Activated CD4-positive, alpha-beta T cell treated with anti-CD3 and anti-CD28 coated beads for 4 hours (primary cell): ENCODE data around the gene RUFY2.
A peak's percentile ranks its signal among the peaks of the same experiment; 100 is the strongest.
"Not testable (repeated sequence)": the region's sequence is repeated elsewhere in the genome, so short reads cannot be mapped to it uniquely, and the experiment has no call there.

Experiments used
- DNase-seq, 2 donors: peaks; one replicate each; pipeline ENCODE4 v3.0.0-alpha.2; 2020

Gene RUFY2, protein sequence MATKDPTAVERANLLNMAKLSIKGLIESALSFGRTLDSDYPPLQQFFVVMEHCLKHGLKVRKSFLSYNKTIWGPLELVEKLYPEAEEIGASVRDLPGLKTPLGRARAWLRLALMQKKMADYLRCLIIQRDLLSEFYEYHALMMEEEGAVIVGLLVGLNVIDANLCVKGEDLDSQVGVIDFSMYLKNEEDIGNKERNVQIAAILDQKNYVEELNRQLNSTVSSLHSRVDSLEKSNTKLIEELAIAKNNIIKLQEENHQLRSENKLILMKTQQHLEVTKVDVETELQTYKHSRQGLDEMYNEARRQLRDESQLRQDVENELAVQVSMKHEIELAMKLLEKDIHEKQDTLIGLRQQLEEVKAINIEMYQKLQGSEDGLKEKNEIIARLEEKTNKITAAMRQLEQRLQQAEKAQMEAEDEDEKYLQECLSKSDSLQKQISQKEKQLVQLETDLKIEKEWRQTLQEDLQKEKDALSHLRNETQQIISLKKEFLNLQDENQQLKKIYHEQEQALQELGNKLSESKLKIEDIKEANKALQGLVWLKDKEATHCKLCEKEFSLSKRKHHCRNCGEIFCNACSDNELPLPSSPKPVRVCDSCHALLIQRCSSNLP

DNA sequence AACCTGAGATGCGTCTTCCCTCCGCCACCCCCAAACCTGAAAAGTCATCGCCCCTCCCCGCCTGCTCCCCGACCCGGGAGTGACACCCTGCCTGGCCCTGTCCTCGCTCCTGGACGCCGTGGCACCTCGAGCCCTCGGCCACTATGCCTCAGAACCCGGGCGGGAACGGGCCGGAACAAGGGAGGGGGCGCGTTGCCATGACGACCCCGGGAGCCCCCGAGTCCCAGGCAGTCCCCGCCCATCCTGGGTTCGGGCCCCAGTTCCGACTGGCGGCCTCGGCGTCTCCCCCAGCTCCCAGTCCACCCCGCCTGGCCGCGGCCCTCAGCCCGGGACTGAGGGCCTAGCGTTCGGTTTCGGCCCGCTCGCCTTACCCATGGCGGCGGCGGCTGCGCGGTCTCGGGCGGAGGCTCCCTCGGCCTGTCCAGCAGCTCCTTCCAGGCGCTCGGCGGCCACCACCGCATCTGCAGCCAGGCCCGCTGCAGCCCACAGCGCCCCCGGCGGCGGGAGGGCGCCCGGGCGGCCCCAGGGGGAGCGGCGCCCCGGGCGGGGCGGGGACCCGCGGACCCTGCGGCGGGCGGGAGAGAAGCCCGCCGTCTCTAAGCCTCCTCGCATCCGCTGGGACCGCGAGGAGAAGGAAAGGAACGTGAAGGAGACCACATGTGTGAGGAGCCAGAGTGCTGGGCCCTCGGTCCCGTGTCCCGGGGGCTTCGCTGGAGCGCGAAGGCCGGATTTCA is at the start of gene RUFY2:
Gene RUFY2 (minus strand): TSS at position 463 of the 734 bp plus-strand sequence. CDS start 88 bp downstream, at position 375.
- DNase-seq = peak; percentile 71 to 74

DNA sequence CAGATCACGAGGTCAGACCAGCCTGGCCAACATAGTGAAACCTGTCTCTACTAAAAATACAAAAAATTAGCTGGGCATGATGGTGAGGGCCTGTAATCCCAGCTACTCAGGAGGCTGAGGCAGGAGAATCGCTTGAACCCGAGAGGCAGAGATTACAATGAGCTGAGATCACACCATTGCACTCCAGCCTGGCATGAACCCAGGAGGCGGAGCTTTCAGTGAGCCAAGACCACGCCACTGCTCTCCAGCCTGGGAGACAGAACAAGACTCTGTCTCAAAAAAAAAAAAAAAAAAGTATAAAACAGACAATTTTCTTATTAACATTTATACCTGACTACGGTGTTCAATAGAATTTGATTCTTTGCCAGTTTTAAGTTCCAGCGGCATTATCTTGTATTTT is 42.6 kb upstream of the RUFY2 start:
- DNase-seq = not testable (repeated sequence)

DNA sequence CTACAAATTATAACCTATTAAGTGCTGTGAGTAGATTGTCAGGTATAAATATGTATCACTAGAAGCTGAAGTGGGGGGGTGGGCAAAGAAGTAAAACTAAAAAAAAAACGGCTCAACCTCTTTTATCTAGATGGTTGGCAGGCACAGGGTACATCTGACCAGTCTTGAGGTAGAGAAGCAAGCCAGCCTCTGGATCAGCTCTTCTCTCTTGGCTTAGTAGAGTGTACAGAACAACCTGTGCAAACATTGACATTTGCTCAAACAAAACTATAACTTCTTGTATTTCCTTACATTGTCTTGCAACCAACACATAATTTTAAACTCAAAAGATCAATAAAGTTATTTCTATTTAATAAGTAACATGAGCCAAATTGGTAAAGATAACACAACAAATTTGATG is 39.1 kb upstream of the RUFY2 start:
- DNase-seq = no peak

DNA sequence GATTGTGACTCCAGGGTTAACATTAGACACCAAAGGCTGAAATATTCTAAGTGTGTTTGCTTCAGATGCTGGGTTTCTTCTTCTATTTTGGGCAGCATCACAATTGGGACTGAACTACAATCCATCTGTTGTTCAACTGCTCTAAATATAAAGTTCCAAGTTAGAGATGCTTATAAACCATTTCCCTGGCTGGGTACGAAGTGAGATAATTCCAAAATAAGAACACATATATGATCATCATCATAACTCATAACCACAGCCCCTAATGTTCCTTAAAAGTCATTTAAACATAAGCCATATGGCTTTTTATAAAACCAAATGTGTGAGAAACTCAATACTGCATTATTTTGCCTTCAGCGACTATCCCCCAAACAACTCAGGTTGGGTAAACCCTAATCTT is 35.9 kb upstream of the RUFY2 start:
- DNase-seq = no peak

DNA sequence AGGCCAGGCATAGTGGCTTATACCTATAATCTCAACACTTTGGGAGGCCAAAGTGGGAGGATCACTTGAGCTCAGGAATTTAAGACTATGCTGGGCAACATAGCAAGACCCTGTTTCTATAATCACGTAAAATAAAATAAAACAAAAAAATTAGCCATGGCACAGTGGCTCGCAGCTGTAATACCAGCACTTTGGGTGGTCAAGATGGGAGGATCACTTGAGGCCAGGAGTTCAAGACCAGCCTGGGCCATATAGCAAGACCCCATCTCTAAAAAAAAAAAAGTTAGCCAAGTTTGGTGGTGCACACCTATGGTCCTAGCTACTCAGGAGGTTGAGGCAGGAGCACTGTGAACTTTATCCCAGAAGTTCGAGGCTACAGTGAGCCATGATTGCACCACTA is 33.8 kb upstream of the RUFY2 start:
- no peak for DNase-seq

DNA sequence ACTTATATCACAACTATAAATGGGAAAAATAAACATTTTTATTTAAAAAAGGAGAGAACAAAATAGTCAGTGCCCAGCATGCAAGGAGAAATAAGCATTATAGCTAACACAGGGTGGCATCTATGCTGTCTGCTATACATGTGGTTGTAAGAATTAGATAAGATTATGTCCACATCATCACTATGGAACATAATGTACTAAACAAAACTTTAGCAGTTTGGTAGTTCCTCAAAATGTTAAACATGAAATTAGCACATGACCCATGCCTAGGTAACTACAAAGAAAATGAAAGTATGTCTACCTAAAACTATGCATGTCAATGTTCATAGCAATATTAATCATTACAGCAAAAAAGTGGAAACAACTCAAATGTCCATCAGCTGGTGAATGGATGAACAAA is 28.7 kb upstream of the RUFY2 start:
- no peak for DNase-seq

DNA sequence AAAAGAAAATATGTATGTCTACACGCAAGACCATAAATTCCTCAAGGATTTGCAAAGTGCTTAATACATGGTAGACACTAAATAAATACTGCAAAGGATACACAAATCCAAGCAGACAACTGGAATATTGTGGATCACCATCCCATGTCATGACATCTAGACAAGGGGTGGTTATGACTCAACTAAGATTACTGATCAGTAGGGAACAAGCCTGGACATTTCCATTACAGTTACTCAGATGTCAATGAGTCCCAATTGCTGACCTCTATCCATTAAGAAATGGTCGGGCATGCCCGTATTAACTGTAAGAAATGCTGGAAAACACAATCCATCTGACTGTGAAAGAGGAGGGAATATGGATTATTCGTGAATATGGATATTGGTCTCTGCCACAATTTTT is 27.6 kb upstream of the RUFY2 start:
- DNase-seq = no peak

DNA sequence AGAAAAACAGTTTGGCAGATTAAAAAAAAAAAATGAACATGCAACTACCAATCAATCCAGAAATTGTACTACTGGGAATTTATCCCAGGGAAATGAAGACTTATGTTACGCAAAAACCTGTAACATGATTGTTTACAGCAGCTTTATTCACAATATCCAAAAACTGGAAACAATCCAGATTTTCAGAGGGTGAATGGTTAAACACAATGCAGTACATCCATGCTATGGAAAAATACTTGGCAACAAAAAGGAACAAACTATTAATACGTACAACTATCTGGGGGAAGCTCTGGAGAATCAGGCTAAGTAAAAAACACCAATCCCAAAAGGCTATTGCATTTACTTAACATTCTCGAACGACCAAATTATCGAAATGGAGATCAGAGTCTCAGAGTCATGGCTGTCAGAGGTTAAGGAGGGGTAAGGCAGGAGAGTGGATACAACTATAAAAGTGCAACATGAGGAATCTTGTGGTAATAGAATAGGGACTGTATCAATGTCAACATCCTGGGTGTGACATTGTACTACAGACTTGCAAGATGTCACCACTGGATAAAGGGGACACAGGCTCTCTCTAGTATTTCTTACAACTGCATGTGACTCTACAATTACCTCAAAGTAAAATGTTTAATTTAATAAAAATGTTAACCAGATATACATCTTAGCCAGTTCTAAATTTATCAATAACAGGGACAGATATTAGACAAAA is 21.5 kb upstream of the RUFY2 start:
- no peak for DNase-seq

DNA sequence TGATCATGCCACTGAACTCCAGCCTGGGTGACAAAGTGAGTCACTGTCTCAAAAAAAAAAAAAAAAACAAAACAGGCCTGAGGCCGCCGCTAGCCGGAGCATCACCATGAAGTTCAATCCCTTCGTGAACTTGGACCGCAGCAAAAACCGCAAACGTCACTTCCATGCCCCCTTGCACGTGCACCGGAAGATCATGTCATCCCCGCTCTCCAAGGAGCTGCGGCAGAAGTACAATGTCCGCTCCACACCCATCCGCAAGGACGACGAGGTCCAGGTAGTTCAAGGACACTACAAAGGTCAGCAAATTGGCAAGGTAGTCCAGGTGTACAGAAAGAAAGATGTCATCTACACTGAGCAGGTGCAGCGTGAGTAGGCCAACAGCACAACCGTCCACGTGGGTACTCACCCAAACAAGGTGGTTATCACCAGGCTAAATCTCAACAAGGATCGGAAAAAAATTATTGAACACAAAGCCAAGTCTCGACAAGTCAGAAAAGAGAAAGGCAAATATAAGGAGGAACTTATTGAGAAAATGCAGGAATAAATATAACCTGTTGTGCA is 17.5 kb upstream of the RUFY2 start:
- no peak for DNase-seq

DNA sequence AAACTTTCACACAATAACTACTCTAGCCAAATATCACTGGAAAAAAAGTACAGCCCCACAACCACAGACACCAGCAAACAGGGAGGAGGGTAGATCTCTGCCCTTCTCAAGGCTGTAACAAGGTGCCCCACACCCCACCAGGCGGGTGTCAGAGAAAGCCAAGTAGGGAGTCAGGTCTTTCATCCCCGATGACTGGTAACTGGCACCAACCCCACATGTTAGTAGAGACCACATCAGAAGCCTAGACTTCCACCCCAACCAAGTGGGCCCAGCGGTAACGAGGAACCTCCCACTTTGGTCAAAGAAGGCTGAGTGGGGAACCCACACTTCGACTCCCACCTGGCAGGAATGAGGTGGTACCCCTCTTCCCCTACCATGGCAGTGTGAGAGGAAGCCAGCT is 16.4 kb upstream of the RUFY2 start:
- peak; percentile 8 to 12 for DNase-seq

DNA sequence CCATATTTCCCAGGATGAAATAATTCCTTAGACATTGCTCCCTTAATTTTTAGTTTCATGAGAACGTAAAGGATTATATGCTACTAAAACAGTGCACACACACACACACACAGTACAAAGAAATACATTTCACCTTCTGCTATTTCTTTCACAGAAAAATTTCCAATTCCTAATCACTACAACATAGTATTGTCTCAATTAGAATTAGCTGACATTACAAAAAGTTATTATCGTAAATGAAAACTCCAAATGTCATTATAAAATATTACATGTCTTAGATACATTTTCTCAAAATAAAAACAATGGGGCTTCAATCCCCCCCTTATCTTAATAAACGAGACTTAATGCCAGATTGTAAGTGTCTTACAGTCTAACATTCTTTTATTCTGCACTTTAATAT is 12.3 kb upstream of the RUFY2 start:
- no peak for DNase-seq

DNA sequence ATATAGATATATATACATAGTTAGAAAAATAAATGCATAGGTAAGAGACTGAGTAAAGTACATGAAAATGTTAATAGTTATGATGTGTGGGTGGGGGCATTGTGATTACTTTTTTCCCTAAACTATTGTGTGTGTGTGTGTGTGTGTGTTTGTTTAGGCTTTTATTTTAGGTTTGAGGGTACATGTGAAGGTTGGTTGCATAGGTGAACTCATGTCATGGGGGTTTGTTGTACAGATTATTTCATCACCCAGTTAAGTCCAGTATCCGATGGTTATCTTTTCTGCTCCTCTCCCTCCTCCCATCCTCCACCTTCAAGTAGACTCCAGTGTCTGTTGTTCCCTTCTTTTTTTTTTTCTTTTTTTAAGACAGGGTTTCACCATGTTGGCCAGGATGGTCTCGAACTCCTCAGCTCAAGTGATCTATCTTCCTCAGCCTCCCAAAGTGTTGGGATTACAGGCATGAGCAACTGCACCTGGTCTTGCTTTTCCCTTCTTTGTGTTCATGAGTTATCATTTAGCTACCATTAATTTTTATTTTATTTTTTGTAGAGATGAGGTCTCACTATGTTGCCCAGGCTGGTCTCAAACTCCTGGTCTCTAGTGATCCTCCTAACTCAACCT is 1.9 kb upstream of the RUFY2 start:
- no peak for DNase-seq

DNA sequence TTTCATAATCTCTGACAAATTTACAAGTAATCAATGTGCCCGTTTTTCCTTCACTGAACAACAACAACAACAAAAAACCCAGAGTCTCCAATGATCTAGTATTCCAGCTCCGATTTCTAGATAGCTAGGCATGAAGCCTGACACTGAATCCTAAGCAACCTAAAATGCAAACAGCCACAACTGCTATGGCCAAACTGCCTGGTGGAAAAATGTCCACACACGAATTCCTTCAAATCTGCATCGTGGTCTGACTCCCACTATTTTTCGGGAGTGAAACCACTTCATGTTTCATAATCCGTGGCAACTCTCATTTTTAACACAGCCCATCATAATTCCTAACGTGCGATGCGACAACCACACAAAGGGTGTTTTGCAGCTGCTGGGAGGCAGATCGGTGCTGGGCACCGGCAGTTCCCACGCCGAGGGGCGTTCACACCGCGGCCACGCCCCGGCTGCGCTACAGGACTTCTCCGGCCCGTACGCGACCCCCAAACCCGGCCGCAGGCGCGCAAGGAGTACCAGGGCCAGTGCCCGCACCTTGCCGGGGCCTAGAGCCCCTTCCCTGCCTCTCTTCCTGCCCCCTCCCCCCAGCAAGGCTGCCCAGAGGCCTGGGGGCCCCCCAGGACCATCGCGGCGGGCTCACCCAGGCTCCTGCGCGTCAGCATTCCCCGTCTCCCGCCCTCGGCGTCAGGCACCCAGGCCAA is 814 bp downstream of the RUFY2 start:
- DNase-seq = peak in 1 of 2 donors; percentile 20

DNA sequence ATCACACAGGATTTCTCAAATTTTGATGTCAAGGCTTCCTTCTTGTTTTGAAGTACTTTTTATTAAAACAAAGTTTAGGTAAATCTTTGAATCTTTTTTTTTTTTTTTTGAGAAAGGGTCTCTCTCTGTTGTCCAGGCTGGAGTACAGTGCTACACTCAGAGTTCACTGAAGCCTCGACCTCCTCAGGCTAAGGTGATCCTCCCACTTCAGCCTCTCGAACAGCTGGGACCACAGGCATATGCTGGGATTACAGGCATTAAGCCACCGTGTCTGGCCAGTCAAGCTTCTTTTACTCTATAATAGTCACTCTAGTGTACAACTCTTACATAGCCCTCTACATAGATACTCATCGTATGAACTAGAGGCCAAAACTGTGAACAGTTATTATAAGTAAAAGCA is 3.4 kb downstream of the RUFY2 start:
- no peak for DNase-seq

DNA sequence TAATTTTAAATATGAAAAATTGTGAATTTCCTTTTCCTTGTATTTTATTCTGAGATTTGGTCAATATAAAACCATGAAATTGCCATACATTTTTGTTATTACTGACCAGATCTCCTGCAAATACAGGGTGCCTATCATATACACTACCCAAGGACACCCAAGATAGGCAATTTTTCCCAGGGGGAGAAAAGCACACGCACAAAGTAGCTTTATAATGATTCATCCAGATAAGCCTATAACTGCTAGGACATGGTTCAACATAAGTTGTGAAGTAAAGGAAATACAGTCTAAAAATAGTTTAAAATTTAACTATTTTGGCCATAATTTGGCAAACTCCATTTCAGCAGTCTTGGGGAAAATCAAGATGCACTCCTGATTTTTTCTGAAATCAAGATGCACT is 4.8 kb downstream of the RUFY2 start:
- no peak for DNase-seq

DNA sequence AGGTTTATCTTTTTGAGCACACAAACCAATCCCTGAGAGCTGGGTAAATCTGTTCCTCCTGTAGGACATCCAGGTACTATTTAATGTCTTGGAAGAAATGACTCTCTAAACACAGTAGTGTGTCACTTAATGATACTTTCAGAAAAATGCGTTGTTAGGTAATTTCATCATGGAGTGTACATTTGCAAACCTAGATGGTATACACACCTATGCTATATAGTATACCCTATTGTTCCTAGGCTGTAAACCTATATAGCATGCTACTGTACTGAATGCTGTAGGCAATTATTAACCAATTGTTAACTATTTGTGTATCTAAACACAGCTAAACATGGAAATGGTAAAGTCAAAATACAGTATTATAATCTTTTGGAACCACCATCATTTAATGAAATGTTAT is 10.1 kb downstream of the RUFY2 start:
- no peak for DNase-seq

DNA sequence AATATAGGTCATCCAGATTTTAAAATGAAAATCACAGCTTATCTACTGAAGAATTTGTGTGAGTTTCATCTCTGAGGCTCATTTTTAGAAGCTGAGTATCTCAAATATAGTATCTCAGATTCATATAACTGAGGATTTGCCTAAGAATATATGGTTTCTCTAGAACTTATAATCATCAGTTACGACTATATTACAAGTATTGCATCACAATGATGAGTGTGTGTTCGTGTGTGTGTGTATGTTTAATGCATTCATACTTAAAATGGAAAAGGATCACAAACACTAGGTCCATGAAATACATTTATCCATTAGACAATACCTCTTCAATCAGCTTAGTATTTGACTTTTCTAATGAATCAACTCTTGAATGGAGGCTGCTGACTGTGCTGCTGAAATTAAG is 21.3 kb downstream of the RUFY2 start:
- no peak for DNase-seq

DNA sequence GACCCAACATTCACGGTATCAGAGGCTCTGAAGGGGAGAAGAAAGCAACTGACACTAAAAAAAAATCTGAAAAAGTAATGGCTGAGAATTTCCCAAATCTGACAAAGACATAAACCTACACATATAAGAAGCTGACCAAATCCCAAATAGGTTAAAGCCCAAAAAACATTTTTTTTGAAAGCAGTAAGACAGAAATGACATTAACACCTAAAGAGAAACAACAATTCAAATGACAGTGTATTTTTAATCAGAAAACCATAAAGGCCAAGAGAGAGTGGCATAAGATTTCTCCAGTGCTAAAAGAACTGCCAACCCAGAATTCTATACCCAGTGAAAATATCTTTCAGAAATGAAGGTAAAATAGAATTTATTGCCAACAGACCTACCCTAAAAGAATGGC is 35.5 kb downstream of the RUFY2 start:
- DNase-seq = no peak

DNA sequence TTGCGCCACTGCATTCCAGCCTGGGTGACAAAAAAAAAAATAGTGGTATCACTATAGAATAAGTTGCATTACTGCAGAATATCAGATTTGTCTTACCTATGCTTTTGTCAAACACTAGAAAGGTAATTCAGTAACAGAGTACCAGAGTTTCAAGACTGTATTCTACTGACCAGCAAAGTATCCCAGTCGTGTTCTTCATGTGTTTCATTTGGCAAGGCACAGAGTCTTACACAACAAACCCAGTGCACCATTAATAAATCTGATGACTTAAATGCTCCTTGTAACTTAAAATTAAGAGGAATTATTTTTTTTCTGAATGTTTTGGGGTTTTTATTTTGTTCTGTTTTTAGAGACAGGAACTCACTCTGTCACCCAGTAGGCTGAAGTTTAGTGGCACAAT is 40.0 kb downstream of the RUFY2 start:
- no peak for DNase-seq

DNA sequence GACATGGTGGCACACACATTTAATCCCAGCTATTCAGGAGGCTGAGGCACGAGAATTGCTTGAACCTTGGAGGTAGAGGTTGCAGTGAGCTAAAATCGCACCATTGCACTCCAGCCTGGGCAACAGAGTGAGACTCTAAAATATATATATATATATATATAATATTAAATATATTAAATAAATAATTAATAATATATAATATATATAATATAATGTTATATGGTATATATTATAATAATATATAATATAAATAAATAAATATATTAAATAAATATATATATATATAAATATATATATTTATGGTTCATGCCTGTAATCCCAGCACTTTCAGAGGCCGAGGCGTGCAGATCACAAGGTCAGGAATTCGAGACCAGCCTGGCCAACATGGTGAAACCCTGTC is 40.5 kb downstream of the RUFY2 start:
- no peak for DNase-seq

DNA sequence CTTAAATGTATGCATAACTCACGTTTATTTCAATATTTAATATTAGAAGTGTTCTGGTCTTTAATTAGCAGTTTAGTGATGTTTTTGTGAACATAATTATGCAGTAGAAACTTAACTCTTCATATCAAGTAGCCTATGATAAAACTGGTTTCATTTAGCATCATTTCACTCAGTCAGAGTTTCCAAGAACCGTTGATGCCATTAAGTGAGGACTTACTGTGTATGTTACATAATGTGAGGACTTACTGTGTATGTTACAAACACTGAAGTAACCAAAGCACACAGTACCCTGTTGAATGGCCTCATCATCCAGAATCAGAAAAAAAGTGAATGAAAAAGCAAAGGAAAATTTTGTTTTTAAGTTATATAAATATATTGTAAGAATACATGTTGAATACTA is 41.5 kb downstream of the RUFY2 start:
- DNase-seq = no peak
